GM15510 (cell line): ENCODE data around the gene CCNJ.

Experiments
- POLR2A ChIP-seq: IDR thresholded peaks from 3 replicates; pipeline ENCODE4 v1.6.1; 2011; ENCODE audit warnings: borderline replicate concordance; ENCODE audit not compliant: insufficient read length; ENCODE audit errors: extremely low read depth

The CCNJ gene

DNA sequence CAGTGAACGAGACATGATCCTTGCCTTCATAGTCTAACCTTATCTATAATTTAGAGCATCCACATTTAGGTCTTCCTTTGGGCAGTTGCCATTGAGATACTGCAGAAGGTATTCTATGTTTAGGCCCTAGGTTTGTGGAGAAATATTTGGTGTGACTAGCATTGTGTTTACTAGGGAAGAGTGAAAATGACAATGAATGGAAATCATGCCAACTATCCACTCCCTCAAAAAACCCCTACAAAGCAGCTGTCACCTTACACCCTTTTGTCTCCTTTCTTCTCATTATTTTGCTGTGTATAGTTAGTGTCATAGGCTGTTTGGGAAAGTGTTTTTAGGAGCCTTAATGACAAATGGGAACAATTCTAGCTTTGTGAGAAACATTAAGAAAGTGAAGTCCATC lies 3.2 kb downstream of the CCNJ start:
- TF ChIP-seq POLR2A, result no peak

GRCh38 chr10:96047004-96047649 lies 3.7 kb downstream of the CCNJ start:
- no peak for TF ChIP-seq POLR2A

DNA sequence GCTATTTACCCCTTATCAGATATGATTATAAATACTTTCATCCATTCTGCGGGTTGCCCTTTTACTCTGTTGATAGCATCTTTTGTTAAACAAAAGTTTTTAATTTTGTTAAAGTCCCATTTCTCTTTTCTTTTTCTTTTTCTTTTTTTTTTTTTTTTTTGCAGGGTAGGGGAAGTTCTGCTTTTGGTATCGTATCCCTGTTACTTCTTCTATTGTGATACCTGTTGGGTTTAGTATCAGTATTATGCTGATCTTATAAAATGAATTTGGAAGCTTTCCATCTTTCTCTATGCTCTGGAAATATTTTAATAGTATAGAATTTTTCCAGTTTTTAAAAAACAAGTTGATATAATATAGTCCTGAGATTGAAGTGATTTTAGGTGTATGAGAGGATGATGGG lies 6.0 kb downstream of the CCNJ start:
- no peak for TF ChIP-seq POLR2A

DNA sequence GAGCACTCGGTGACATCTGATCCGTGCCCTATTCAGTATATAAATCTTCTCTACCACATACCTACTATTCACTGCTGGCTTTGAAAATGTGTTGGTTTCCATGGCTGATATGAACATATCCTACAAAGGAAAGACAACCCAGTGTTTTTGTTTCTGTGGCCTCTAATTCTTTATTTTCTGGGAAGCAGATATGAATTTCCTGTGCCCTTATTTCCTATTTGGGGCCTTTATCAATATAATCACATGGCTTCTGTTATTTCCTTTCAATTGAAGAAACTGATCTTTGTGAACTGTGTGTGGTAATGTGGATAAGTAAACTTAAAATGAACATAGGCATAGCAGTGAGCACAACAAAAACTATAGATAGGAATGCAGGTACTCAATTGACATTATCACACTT lies 10.6 kb downstream of the CCNJ start:
- no peak for TF ChIP-seq POLR2A

DNA sequence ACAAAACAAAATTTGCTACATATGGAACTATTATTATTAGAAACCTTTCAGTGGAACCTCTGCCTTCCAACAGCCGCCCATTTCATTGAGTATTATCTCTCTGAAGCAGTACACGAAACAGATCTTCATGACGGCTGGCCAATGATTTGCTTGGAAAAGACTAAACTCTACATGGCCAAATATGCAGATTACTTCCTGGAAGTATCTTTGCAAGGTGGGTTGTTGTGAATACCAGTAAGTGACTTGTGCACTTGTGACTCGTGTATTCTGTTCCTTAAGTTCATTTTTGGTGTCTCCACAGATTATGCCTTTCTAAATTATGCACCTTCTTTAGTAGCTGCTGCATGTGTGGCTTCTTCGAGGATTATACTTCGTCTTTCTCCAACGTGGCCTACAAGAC lies 13.4 kb downstream of the CCNJ start:
- TF ChIP-seq POLR2A, result no peak

DNA sequence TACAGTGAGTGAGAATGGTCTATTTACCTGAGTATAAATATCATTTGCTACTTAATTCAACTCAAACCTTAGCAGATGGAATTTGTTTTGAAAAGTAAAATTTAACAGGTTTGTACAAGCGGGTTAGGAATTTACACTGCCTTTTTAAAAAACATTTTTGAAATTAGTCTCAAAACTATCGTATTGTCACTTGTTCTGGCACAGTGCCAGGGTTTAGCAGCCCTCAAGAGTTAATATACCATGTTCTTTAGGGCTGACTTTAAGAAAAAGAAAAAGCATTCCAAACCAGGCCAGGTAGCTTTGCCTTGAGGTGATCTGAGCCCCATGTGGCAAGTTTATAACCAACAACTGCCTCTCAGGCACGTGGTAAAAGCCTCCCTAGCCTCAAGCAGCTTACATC lies 17.8 kb downstream of the CCNJ start:
- no peak for TF ChIP-seq POLR2A

- no peak for TF ChIP-seq POLR2A
These were observed 29.3 kb downstream of the CCNJ start for GRCh38 chr10:96072674-96073073.

GRCh38 chr10:96073722-96074121 lies 30.3 kb downstream of the CCNJ start:
- no peak for TF ChIP-seq POLR2A

- no peak for TF ChIP-seq POLR2A
These were observed 31.4 kb downstream of the CCNJ start for GRCh38 chr10:96074776-96075175.

DNA sequence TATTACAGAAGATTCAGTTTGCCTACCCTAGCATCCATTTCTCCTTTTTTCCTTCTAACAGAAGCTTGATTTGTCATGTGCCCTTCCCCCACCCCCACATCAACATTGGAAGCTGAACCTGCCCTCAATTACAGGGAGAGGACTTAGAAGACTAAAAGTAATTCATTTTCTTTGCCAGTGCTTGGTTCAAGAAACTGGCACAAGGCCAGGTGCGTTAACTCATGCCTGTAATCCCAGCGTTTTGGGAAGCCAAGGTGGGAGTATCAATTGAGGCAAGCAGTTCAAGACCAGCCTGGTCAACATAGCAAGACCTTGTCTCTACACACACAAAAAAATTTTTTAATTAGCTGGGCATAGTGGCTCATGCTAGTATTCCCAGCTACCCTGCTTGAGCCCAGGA lies 32.6 kb downstream of the CCNJ start:
- no peak for TF ChIP-seq POLR2A

GRCh38 chr10:96077156-96077555 lies 33.8 kb downstream of the CCNJ start:
- no peak for TF ChIP-seq POLR2A

- TF ChIP-seq POLR2A, result no peak
These were observed 38.8 kb downstream of the CCNJ start for GRCh38 chr10:96082153-96082552.

GRCh38 chr10:96082748-96083147 lies 39.4 kb downstream of the CCNJ start:
- no peak for TF ChIP-seq POLR2A

GRCh38 chr10:96089116-96089515 lies 45.7 kb downstream of the CCNJ start:
- TF ChIP-seq POLR2A, result no peak

GRCh38 chr10:96089670-96090462 lies 46.5 kb downstream of the CCNJ start:
- TF ChIP-seq POLR2A, result peak; percentile 72

DNA sequence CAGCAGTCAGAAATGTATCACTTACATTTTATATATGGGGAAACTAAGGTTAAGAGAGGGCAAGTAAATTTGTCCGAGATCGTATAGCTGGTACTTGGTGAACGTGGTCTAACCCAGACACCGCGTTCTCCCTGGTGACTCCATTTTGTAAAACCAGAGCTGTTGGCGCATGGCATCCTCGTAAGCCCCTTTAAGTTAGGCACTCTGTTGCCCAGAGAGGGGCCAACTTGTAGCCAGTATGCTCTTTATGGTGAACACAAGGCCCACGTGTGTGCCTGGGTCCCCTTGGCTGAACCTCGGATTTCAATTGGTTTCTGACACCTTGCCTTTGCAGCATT lies 47.0 kb downstream of the CCNJ start:
- TF ChIP-seq POLR2A, result no peak
